Right atrium auricular region (tissue), 2 donors: ENCODE measurements around the gene CHSY1. TPM values are rescaled to one million over a fixed set of nuclear protein-coding genes. Genes with fewer than 3 reads are reported as not detected.

Experiments
- DNase-seq: peaks from one replicate; pipeline ENCODE4 v3.0.0-alpha.2; 2019; ENCODE audit warnings: low spot score
- H3K27ac ChIP-seq, 2 donors: fragments of 200-600 bp; sonication (generic); 1 replicate in 1 of 2; 2 replicates in 1 of 2; pipeline ENCODE4 v1.5.1; 2016 to 2019
- H3K27me3 ChIP-seq, 2 donors: fragments of 200-600 bp; sonication (generic); one replicate each; pipeline versions ENCODE4 v1.5.1 to v1.6.0; 2017 to 2019
- H3K36me3 ChIP-seq: fragments of 200-600 bp; sonication (generic); one replicate; pipeline ENCODE4 v1.5.1; 2016
- H3K4me1 ChIP-seq, 2 donors: fragments of 200-600 bp; sonication (generic); one replicate each; pipeline versions ENCODE4 v1.5.1 to v1.6.0; 2017 to 2019
- H3K4me3 ChIP-seq, 2 donors: fragments of 200-600 bp; sonication (generic); 1 replicate in 1 of 2; 2 replicates in 1 of 2; pipeline ENCODE4 v1.5.1; 2017 to 2019; ENCODE audit warnings: mild to moderate bottlenecking in 1 of 2, moderate library complexity in 1 of 2
- H3K9me3 ChIP-seq, 2 donors: fragments of 200-600 bp; sonication (generic); one replicate each; pipeline ENCODE4 v1.5.1; 2019
- CTCF ChIP-seq, 2 donors: fragments of 200-600 bp; sonication (generic); IDR thresholded peaks; one replicate each; pipeline ENCODE4 v1.5.1; 2019; ENCODE audit warnings: antibody characterized with exemption in 2 of 2
- total RNA-seq, 2 donors: library from RNA; depleted of rRNA; stranded (reverse); fragments of >200 nt; gene quantifications; one replicate each; pipeline ENCODE4 v1.1.0, GENCODE V29; 2016

Gene CHSY1
- total RNA-seq, 2 donors from 2014 or later = 23.1 to 26.1 TPM

- no peak for TF ChIP-seq CTCF (IDR thresholded peaks at IDR 0.05)
- no peaks in the 10 kb centered on the region for H3K27me3 ChIP-seq
- H3K36me3 ChIP-seq = no peaks in the 10 kb centered on the region
- no peaks in the 10 kb centered on the region for H3K9me3 ChIP-seq
- peaks cover 0 to 23% of the 10 kb centered on the region in 2 donors for H3K4me1 ChIP-seq
- DNase-seq = no peak
- H3K4me3 ChIP-seq = no peak overlapping the region
- no peak overlapping the region for H3K27ac ChIP-seq
Measured at GRCh38 chr15:101145362-101145761, 106.5 kb downstream of the CHSY1 start.

GRCh38 chr15:101143321-101143720, 108.5 kb downstream of the CHSY1 start:
- no peak overlapping the region for H3K4me3 ChIP-seq
- TF ChIP-seq CTCF (IDR thresholded peaks at IDR 0.05) = no peak
- H3K27ac ChIP-seq = no peak overlapping the region
- no peaks in the 10 kb centered on the region for H3K27me3 ChIP-seq
- no peaks in the 10 kb centered on the region for H3K9me3 ChIP-seq
- H3K36me3 ChIP-seq = no peaks in the 10 kb centered on the region
- H3K4me1 ChIP-seq = peaks cover 0 to 4% of the 10 kb centered on the region in 2 donors
- no peak for DNase-seq

- no peak for DNase-seq
- TF ChIP-seq CTCF (IDR thresholded peaks at IDR 0.05) = no peak
- peaks cover 0 to 4% of the 10 kb centered on the region in 2 donors for H3K4me1 ChIP-seq
Measured at GRCh38 chr15:101142711-101143110, 109.1 kb downstream of the CHSY1 start.

GRCh38 chr15:101141926-101142527, 109.8 kb downstream of the CHSY1 start:
- Histone ChIP-seq H3K9me3 (no peaks in the 10 kb centered on the region), H3K4me1 (peaks cover 0 to 11% of the 10 kb centered on the region in 2 donors)

More at GRCh38 chr15:101142711-101143110, 109.1 kb downstream of the CHSY1 start:
- Histone ChIP-seq H3K36me3 (no peaks in the 10 kb centered on the region), H3K4me3 (no peak overlapping the region), H3K27ac (no peak overlapping the region), H3K27me3 (no peaks in the 10 kb centered on the region), H3K9me3 (no peaks in the 10 kb centered on the region)

GRCh38 chr15:101140697-101141065, 111.2 kb downstream of the CHSY1 start:
- H3K27ac ChIP-seq = no peak overlapping the region
- peaks cover 0 to 14% of the 10 kb centered on the region in 2 donors for H3K4me1 ChIP-seq
- TF ChIP-seq CTCF (IDR thresholded peaks at IDR 0.05) = no peak
- no peak for DNase-seq
- H3K36me3 ChIP-seq = no peaks in the 10 kb centered on the region
- no peak overlapping the region for H3K4me3 ChIP-seq
- no peaks in the 10 kb centered on the region for H3K27me3 ChIP-seq
- H3K9me3 ChIP-seq = no peaks in the 10 kb centered on the region

More at GRCh38 chr15:101141926-101142527, 109.8 kb downstream of the CHSY1 start:
- no peaks in the 10 kb centered on the region for H3K36me3 ChIP-seq
- no peak overlapping the region for H3K27ac ChIP-seq
- no peaks in the 10 kb centered on the region for H3K27me3 ChIP-seq
- no peak for TF ChIP-seq CTCF (IDR thresholded peaks at IDR 0.05)
- H3K4me3 ChIP-seq = no peak overlapping the region
- no peak for DNase-seq
